ENCODE data around the gene RNF149.
"Not testable (repeated sequence)": the region's sequence is repeated elsewhere in the genome, so short reads cannot be mapped to it uniquely, and the experiment has no call there.

Gene RNF149

DNA sequence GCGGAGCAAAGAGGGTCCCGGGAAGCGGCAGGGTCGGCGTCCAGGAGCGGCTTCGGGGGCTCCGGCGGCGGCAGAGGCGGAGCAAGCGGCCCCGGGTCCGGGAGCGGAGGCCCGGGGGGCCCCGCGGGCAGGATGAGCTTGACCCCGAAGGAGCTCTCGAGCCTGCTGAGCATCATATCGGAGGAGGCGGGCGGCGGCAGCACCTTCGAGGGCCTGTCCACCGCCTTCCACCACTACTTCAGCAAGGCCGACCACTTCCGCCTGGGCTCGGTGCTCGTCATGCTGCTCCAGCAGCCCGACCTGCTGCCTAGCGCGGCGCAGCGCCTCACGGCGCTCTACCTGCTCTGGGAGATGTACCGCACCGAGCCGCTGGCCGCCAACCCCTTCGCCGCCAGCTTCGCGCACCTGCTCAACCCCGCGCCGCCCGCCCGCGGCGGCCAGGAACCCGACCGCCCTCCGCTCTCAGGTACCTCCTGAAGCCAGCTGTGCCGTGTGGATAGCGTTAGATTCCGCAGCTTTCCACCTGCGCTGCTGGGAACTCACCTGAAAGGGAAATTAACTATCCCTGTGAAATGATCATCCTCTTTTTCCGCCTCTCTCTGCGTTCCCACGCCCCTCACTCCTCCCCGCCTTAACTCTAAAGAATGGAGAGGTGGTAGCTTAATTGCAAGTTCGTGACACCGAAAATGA is 55.3 kb downstream of the RNF149 start:
- DNase-seq = no peak

DNA sequence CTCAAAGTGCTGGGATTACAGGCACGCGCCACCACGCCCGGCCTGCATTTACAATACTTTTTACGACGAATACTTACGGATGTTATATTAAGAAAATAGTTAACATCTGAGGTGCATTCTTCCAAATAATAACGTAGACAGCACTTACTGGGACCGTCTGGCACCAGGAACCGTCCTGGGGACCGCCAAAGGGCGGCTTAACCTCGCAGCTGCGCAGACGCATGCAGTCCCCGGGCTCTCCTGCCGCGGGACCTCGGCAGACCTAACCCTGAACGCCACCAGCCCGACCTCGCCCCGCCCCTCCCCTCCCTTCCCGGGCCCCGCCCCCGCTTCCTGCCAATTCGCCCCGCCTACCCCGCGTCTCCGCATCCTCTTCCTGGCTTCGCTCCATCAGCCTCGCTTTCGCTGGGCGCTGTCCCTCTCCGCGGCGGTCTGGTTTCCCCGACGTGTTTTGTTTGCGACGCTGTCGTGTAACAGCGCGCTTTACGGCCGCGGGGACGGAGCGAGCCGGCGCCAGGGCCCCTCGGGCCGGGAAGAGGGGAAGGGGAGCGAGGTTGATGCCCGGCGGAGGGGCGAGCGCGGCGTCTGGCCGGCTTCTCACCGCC is 56.0 kb downstream of the RNF149 start, which contains the start of gene CNOT11:
Gene CNOT11, plus strand, starts transcription at position 479 of the 605 bp plus-strand sequence. Its CDS starts 79 bp downstream, at position 558.
- DNase-seq = peak; percentile 99

DNA sequence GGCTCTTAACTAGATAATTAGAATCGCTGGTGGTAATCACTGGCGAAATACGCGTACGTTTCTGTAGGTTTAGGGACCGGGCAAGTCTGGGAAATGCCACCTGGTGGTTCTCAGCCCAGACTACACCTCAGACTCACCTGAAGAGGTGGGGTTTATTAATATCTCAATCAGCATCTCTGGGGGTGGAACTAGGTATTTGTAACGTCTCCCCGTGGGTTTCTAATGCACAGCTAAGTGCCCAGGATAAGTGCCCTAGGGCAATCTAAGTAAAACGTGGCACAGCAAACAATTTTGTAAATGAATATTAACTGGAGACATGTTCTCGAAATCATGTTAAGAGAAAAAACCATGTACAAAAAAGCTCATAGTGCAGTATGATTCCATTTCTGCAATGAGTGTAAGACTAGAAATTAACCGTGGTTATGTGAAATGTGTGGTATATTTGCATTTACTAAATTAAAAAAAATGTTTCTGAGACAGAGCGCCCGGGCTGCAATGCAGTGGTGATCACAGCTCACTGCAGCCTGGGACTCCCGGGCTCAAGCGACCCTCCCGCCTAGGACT is 56.6 kb downstream of the RNF149 start:
- no peak for DNase-seq

DNA sequence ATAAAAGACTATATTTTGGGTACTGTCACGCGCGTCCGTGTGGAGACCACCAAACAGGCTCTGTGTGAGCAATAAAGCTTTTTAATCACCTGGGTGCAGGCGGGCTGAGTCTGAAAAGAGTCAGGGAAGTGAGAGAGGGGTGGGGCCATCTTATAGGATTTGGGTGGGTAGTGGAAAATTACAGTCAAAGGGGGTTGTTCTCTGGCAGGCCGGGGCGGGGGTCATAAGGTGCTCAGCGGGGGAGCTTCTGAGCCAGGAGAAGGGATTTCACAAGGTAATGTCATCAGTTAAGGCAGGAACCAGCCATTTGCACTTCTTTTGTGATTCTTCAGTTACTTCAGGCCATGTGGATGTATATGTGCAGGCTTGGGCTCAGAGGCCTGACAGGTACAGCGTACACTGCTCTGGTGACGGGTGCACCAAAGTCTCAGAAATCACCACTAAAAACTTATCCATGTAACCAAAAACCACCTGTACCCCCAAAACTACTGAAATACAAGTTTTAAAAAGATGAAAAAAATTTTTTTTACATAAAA is 57.2 kb downstream of the RNF149 start:
- not testable (repeated sequence) for DNase-seq

DNA sequence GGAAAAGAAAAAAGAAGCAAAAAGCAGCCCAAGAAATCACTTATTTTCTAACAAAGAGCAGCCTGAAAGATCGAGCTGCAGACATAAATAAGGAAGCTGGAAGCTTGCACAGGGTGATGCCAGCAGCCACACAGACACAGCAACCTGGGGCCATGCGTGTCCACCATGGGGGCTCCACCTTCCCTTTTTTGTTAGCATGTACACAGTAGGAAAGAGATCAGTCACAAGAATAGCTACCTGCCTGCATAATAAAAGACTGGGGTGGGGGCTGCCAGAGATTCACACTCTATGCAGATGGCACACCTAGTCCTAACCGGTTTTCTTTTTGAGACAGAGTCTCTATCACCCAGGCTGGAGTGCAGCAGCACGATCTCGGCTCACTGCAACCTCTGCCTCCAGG is 58.7 kb downstream of the RNF149 start:
- no peak for DNase-seq

DNA sequence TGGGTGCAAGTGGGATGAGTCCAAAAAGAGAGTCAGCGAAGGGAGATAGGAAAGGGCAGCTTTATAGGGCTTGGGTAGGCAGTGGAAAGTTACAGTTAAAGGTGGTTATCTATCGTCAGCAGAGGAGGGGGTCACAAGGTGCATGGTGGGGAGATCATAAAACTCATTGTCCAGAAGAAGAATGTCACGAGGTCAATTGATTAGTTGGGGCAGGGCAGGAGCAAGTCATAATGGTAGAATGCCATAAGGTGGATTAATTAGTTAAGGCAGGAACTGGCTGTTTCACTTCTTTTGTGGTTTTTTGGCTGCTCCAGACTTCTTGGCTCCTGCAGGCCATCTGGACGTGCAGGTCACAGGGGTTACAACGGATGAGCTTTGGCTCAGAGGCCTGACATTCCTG is 59.7 kb downstream of the RNF149 start:
- not testable (repeated sequence) for DNase-seq

DNA sequence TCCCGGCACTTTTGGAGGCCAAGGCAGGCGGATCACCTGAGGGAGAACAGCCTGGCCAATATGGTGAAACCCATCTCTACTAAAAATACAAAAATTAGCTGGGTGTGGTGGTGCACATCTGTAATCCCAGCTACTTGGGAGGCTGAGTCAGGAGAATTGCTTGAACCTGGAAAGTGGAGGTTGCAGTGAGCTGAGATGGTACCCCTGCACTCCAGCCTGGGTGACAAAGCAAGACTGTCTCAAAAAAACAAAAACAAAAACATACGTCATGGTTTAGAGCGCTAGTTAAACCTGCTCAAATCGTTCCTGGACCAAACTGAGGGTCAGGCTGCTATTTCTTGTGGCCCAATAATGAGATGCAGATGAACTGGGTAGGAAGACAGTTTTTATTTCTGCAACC is 63.0 kb downstream of the RNF149 start:
- not testable (repeated sequence) for DNase-seq

DNA sequence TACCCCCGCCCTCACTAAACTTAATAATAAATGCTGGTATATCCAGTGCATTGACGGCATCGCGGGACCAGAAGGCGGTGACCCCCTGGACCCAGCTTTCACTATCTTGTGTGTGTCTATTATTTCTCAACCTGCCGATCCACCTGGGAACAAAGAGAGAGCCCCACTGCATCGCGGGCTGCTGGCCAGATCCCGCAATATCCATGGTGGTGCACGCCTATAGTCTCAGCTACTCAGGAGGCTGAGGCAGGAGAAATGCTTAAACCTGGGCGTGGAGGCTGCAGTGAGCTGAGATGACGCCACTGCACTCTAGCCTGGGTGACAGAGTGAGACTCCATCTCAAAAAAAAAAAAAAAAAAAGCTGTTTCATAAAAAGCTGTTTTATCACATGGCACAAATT is 63.6 kb downstream of the RNF149 start:
- DNase-seq = not testable (repeated sequence)

DNA sequence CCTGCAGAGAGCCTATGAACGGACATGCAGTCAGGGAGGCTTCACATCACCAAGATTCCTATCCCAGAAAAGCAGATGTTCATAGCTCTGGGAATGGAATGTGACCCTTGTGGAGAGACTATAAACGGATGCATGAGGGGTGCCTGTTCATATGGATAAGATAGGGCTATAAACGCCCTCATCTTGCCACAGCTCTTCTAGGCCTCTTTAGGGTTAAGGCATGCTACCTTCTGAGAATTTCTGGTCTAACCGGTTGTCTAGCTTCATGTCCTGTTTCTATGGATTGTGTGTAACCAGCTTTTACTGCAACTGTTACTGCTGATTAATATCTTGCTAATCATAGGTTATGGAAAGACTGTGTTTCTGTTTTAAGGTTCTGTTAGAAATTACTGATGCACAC is 64.1 kb downstream of the RNF149 start:
- DNase-seq = not testable (repeated sequence)

DNA sequence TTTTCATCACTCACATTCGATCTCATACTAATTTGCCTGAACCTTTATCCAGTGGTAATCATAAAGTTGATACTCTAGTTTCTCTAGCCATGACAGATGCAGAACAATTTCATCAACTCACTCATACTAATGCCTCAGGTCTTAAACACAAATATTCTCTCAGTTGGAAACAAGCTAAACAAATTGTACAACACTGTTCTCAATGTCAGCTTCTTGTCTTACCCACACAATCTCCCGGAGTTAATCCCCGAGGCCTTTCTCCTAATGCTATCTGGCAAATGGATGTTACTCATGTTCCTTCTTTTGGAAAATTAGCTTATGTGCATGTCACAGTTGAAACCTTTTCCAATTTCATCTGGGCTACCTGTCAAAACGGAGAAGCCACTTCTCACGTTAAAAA is 67.3 kb downstream of the RNF149 start:
- no peak for DNase-seq

DNA sequence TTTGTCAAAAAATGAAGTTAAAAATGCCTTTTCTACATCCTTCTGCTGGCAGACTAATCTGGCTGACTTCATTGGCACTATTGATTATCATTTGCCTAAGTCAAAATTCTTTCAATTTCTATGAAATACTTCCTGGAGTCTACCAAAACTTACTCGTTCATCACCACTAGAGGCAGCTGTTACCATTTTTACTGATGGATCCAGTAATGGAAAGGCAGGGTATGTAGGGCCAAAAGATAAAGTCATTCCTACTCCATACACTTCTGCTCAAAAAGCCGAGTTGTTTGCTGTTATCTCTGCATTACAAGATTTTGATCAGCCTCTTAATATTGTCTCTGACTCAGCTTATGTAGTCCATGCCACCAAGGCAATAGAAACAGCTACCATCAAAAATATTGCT is 67.8 kb downstream of the RNF149 start:
- not testable (repeated sequence) for DNase-seq

DNA sequence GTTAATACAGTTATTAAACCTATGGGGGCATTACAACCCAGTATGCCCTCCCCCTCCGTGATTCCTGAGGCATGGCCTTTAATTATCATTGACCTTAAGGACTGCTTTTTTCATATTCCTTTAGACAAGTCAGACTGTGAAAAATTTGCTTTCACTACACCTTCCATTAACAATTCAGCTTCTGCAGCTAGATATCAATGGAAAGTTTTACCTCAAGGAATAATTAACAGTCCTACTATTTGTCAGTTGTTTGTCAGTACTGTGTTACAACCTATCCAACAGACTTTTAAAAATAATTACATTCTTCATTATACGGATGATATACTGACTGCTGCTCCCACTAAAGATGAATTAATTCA is 68.8 kb downstream of the RNF149 start:
- DNase-seq = not testable (repeated sequence)

DNA sequence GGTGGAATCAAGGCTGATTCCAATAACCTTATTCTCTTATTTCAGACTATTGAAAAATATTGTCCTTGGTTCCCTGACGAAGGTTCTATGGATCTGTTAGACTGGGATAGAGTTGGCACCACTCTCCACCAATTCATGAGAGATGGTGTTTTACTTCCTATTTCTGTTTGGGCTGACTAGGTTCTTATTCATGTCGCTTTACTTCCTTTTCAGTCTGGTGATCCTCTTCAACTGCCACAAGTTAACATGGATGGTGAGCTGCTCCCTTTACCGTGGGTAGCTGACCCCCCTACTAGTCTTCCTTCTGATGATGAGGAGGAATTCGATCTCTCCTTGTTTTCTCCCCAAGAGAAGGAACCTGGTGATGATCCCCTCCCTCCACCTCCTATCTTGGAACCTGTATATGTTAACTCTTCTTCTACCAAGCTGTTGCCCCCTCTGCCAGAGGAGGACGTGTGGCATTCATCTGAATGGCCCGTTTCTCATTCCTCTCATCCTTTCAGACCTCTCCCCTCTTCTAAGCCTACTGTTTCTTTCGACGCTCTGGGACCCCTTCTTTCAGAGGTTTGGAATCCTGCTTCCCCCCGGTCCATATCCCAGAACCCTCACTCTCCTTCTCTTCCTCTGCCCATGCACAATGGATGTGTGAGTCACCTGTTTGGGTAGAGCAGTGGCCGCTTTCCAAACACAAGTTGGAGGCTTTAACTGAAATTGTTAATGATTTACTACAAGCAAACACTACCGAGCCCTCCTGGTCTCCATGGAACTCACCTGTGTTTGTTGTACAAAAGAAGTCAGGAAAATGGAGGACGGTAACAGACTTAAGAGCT is 69.4 kb downstream of the RNF149 start:
- DNase-seq = no peak

DNA sequence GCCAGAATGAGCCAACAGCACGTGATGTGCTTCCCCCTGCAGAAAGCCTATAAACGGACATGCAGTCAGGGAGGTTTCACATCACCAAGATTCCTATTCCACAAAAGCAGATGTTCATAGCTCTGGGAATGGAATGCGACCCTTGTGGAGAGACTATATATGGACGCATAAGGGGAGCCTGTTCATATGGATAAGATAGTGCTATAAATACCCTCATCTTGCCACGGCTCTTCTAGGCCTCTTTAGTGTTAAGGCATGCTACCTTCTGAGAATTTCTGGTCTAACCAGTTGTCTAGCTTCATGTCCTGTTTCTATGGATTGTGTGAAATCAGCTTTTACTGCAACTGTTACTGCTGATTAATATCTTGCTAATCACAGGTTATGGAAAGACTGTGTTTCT is 70.6 kb downstream of the RNF149 start:
- DNase-seq = not testable (repeated sequence)

DNA sequence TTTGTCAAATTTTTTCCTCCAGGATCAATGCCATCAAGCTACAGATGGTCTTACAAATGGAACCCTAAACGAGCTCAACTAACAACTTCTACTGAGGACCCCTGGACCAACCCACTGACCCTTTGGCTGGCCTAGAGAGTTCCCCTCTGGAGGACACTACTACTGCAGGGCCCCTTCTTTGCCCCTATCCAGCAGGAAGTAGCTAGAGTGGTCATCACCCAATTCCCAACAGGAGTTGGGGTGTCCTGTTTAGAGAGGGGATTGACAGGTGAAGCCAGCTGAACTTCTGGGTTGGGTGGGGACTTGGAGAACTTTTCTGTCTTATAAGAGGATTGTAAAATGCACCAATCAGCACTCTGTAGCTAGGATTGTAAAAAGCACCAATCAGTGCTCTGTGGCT is 72.5 kb downstream of the RNF149 start:
- DNase-seq = not testable (repeated sequence)

DNA sequence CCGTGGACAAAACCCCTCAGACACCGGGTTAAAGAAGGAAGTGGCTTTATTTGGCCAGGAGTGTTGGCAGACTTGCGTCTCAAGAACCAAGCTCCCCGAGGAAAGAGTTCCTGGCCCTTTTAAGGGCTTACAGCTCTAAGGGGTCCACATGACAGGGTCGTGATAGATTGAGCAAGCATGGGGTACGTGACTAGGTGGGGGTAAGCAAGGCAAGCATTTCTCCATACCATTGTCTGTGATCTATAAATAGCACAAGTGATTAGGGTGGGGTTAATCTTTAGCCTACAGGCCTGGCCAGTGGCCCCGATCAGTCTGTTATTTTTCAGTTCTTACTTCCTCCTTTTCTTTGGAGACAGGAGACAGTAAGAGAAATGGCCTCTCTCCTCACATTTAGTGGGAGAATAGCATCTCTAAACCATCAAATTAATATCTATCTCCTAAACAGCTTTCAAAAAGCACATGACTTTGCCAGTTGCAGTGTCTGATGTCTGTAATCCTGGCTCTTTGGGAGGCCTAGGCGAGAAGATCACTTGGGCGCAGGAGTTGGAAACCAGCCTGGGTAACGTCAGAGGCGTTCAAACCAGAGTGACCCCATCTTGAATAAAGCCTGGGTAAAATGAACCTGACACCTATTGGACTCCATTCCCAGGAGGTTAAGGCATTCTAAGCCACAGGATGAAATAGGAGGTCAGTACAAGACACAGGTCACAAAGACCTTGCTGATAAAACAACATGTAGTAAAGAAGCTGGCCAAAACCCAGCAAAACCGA is 74.1 kb downstream of the RNF149 start:
- no peak for DNase-seq

DNA sequence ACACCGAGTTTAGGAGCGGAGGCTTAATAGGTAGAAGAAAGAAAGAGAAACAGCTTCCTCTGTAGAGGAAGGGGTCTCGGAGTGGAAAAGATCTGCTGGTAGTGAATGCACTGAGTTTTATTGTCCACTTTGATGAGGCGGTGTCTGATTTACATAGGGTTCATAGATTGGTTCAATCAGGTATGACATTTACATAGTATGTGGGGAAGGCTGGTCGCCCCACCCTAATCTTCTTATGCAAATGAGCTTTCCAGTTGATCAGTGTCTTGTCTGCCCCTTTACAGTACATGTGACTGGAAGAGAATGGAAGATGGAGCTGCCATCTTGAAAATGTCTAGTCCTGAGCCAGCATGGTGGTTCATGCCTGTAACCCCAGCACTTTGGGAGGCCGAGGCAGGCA is 75.7 kb downstream of the RNF149 start:
- DNase-seq = no peak

DNA sequence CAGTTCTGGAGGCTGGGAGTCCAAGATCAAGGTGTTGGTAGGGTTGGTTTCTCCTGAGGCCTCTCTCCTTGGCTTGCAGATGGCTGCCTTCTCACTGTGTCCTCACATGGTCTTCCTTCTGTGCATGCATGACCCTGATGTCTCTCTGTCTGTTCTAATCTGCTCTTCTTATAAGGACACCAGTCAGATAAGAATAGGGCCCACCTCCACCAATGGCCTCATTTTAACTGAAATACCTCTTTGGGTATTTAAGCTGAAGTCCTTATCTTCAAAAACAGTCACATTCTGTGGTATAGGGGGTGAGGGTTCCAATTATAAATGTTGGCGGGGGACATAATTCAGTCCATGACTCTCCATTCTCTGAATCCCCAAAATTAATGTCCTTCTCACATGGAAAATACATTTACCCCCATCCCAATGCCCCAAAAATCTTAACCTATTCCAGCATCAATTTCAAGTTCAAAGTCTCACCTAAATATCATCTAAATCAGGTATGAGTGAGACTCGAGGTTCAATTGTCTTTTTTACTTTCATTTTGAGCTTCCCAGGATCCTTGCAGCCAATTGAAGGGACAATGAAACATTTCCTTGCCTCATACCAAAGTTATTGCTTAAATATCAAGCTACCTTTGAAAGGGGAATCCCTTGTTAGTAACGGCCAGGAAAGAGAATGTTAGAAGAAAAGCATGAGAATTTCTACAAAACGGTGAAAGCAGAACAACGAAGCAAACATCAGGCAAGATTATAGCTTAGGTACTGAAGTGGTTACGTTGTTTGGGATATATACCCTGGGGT is 76.4 kb downstream of the RNF149 start:
- no peak for DNase-seq

DNA sequence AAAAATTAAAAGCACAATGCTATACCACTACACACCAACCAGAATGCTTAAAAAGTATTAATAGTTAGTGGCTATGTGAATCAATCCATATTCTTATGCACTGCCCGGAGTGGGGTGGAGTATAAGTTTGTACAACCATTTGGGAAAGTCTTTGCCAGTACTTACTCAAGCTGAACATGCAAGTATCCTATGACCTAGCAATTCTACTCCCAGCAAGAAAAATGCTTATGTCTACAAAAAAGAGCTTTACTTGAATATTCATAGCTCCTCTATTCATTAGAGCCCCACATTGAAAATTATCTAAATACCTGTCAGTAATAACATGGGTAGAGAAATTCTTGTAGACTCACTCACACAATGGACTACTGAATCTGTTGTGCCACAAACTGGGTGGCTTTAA is 77.3 kb downstream of the RNF149 start:
- DNase-seq = no peak

DNA sequence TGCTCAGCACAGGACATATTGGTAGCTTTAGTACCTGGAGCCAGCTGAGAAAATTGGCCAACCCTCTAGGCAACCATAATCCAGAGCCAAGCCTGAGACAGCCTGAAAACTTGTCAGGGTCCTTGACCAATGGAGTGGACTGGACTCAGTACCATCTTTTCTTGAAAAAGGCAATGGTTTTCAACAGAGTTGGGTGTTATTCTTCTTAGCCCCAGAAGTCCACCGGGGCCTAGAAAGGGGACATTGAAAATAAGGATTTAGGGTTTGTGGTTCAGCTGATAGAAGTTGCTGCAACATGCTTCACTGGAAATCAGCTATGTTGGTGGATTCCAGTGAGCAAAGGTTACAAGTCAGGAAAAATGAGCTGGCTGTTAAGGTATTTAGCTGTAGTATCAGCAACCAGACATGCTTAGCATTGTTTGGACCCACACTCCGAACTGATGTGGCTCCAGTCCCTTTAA is 77.9 kb downstream of the RNF149 start:
- no peak for DNase-seq
